Erythroblast (primary cell): ENCODE measurements around the gene KCNH2.

ENCODE experiments used
- GATA1 ChIP-seq: IDR thresholded peaks from 2 replicates; pipeline ENCODE4 v1.6.1; 2011; ENCODE audit warnings: low read depth, mild to moderate bottlenecking, control low read depth, low read length, moderate library complexity
- POLR2A ChIP-seq: IDR thresholded peaks from 2 replicates; pipeline ENCODE4 v1.6.1; 2011; ENCODE audit warnings: mild to moderate bottlenecking, low read length

- TF ChIP-seq POLR2A (no peak), GATA1 (no peak)
These were observed 45.1 kb upstream of the KCNH2 start for GRCh38 chr7:151023232-151023631.
